CD14-positive monocyte (primary cell): ENCODE data around the gene TMEM132C. TPM values are rescaled to one million over a fixed set of nuclear protein-coding genes. Genes with fewer than 3 reads are reported as not detected.

Experiments used
- DNase-seq, 3 donors: peaks; one replicate each; pipeline ENCODE4 v3.0.0-alpha.2; 2011 to 2022
- H2AFZ ChIP-seq: 2 replicates; pipeline ENCODE4 v1.6.0; 2012; ENCODE audit warnings: mild to moderate bottlenecking, low read depth, low read length, inconsistent platforms; ENCODE audit not compliant: insufficient read depth, poor library complexity, severe bottlenecking
- H3K27ac ChIP-seq, 2 donors: 1 replicate in 1 of 2; 2 replicates in 1 of 2; pipeline ENCODE4 v1.5.1; 2012 to 2013; ENCODE audit warnings: low read length in 2 of 2, control low read depth in 1 of 2, inconsistent platforms in 1 of 2, low read depth in 1 of 2, mild to moderate bottlenecking in 1 of 2
- H3K27me3 ChIP-seq, 2 donors: one replicate each; pipeline versions ENCODE4 v1.6.0 to v1.6.1; 2011 to 2013; ENCODE audit warnings: low read length in 2 of 2; ENCODE audit not compliant: control insufficient read depth in 2 of 2, insufficient read depth in 2 of 2
- H3K36me3 ChIP-seq, 2 donors: replicated peaks in 1 of 2; 1 replicate in 1 of 2; 2 replicates in 1 of 2; pipeline versions ENCODE4 v1.5.1 to v1.6.1; 2012 to 2013; ENCODE audit warnings: low read length in 2 of 2, control low read depth in 1 of 2, inconsistent platforms in 1 of 2, mild to moderate bottlenecking in 1 of 2; ENCODE audit not compliant: insufficient read depth in 2 of 2, control insufficient read depth in 1 of 2
- H3K4me1 ChIP-seq, 2 donors: 1 replicate in 1 of 2; 2 replicates in 1 of 2; pipeline versions ENCODE4 v1.5.1 to v1.6.1; 2012 to 2013; ENCODE audit warnings: low read length in 2 of 2, control low read depth in 1 of 2, inconsistent platforms in 1 of 2, mild to moderate bottlenecking in 1 of 2, moderate library complexity in 1 of 2; ENCODE audit not compliant: insufficient read depth in 2 of 2, control insufficient read depth in 1 of 2
- H3K4me2 ChIP-seq: replicated peaks from 2 replicates; pipeline ENCODE3; 2012; ENCODE audit warnings: low read length, moderate library complexity, mild to moderate bottlenecking; ENCODE audit not compliant: poor library complexity, severe bottlenecking; ENCODE audit errors: extremely low read depth
- H3K4me3 ChIP-seq, 3 experiments: fragments of 200-600 bp in 1 of 3; sonication (generic) in 1 of 3; replicated peaks in 1 of 3; 1 replicate in 2 of 3; 2 replicates in 1 of 3; pipeline ENCODE4 v1.5.1; 2011 to 2013; ENCODE audit warnings: low read length in 3 of 3, mild to moderate bottlenecking in 3 of 3, control low read depth in 2 of 3, low read depth in 2 of 3, inconsistent platforms in 1 of 3, moderate library complexity in 1 of 3
- H3K79me2 ChIP-seq: 2 replicates; pipeline ENCODE4 v1.6.0; 2012; ENCODE audit warnings: mild to moderate bottlenecking, control low read depth, inconsistent platforms, low read length, moderate library complexity; ENCODE audit not compliant: insufficient read depth
- H3K9ac ChIP-seq: 2 replicates; pipeline ENCODE4 v1.6.0; 2017; ENCODE audit warnings: low read length, mild to moderate bottlenecking; ENCODE audit not compliant: insufficient read depth, poor library complexity, severe bottlenecking
- H3K9me3 ChIP-seq, 2 donors: replicated peaks in 1 of 2; 1 replicate in 1 of 2; 2 replicates in 1 of 2; pipeline versions ENCODE4 v1.5.1 to v1.6.1; 2012 to 2013; ENCODE audit warnings: low read length in 2 of 2, control low read depth in 1 of 2; ENCODE audit not compliant: control insufficient read depth in 1 of 2, insufficient read depth in 1 of 2
- H4K20me1 ChIP-seq: 2 replicates; pipeline ENCODE4 v1.6.0; 2012; ENCODE audit warnings: mild to moderate bottlenecking, low read length, control low read depth, moderate library complexity; ENCODE audit not compliant: insufficient read depth
- H3K27ac Mint-ChIP-seq, 7 donors: one replicate each; pipeline ENCODE4 v1.8.0; 2020; ENCODE audit warnings: mild to moderate bottlenecking in 7 of 7, mixed read lengths in 7 of 7, moderate library complexity in 6 of 7, inconsistent platforms in 2 of 7
- H3K27me3 Mint-ChIP-seq, 3 donors: one replicate each; pipeline ENCODE4 v1.8.0; 2021 to 2022; ENCODE audit warnings: low read depth in 3 of 3, mild to moderate bottlenecking in 3 of 3, mixed read lengths in 3 of 3, moderate library complexity in 3 of 3, inconsistent platforms in 1 of 3
- H3K36me3 Mint-ChIP-seq, 2 donors: one replicate each; pipeline ENCODE4 v1.8.0; 2020; ENCODE audit warnings: mixed read lengths in 2 of 2, inconsistent platforms in 1 of 2, mild to moderate bottlenecking in 1 of 2
- H3K4me1 Mint-ChIP-seq: one replicate; pipeline ENCODE4 v1.8.0; 2020; ENCODE audit warnings: mild to moderate bottlenecking, mixed read lengths
- H3K4me3 Mint-ChIP-seq, 2 donors: one replicate each; pipeline ENCODE4 v1.8.0; 2020; ENCODE audit warnings: mild to moderate bottlenecking in 2 of 2, mixed read lengths in 2 of 2, moderate library complexity in 1 of 2
- H3K9me3 Mint-ChIP-seq, 7 donors: one replicate each; pipeline ENCODE4 v1.8.0; 2020 to 2022; ENCODE audit warnings: mixed read lengths in 7 of 7, mild to moderate bottlenecking in 6 of 7, moderate library complexity in 6 of 7, inconsistent platforms in 2 of 7
- WGBS: methylation state at CpG from one replicate; pipeline ENCODE4 v1.1.5; 2013; ENCODE audit warnings: missing lambda C conversion rate; ENCODE audit not compliant: insufficient coverage; 5-methylcytosine and 5-hydroxymethylcytosine counted together
- intact Hi-C, 2 donors: fragments of 100-400 bp; cut with micrococcal nuclease; formaldehyde crosslinking; loops; one replicate each; pipeline versions ENCODE4 v1.15.0 to v1.15.1; 2023
- polyA plus RNA-seq, 3 donors: library from polyadenylated mRNA; depleted of rRNA in 1 of 3; unstranded in 2 of 3; stranded (reverse) in 1 of 3; fragments of 300-500 nt in 2 of 3; fragments of >200 nt in 1 of 3; fragmentation: Illumina TruSeq in 2 of 3; gene quantifications; 1 replicate in 2 of 3; 2 replicates in 1 of 3; pipeline ENCODE4 v1.2.3, GENCODE V29; 2012 to 2021
- TF ChIP-seq, protein P1 (sequence below): fragments of 200-600 bp; IDR thresholded peaks from one replicate; pipeline ENCODE4 v1.8.0; 2022; ENCODE audit warnings: antibody characterized with exemption, mild to moderate bottlenecking

TMEM132C gene
- polyA plus RNA-seq, 3 donors = not detected

DNA sequence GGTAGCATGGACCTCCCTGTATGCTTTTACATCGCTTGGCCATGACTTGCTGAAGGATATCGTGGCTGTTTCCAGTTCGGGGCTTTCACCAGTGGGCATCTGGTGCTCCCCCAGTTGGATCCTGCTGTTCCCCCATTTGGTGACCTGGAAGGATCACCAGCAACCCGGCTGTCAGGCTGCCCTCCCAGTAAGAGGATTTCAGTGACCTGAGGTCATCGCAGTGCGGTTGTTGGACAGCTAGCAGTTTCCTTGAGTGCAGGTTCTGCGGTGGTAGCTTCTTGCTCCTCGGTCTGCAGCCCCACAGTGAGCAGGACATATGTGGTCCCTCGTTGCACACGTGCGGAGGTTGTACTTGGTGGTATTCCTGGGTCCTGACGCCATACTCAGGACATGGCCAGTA lies 58.7 kb downstream of the TMEM132C start:
- Histone ChIP-seq H3K4me1 (no peaks in the 10 kb centered on the region), H3K9me3 (peaks cover 7 to 11% of the 10 kb centered on the region in 2 donors), H2AFZ (no peak overlapping the region), H3K4me3 (no peak overlapping the region), H3K79me2 (no peaks in the 10 kb centered on the region), H3K27ac (no peak overlapping the region), H3K9ac (no peak overlapping the region), H4K20me1 (no peaks in the 10 kb centered on the region), H3K36me3 (no peaks in the 10 kb centered on the region), H3K4me2 (no peak overlapping the region), H3K27me3 (no peaks in the 10 kb centered on the region)
- Mint-ChIP-seq H3K4me1 (no peaks in the 10 kb centered on the region), H3K36me3 (no peaks in the 10 kb centered on the region), H3K4me3 (no peak overlapping the region), H3K9me3 (peaks cover 0 to 18% (median 5%) of the 10 kb centered on the region in 7 donors), H3K27ac (no peak overlapping the region), H3K27me3 (peaks cover 1 to 5% (median 2%) of the 10 kb centered on the region in 3 donors)
- 96% methylated on average over 12 of the region's 12 CpGs for WGBS
- no peak for DNase-seq
- intact Hi-C loops = no loop called here
- TF ChIP-seq, protein P1, sequence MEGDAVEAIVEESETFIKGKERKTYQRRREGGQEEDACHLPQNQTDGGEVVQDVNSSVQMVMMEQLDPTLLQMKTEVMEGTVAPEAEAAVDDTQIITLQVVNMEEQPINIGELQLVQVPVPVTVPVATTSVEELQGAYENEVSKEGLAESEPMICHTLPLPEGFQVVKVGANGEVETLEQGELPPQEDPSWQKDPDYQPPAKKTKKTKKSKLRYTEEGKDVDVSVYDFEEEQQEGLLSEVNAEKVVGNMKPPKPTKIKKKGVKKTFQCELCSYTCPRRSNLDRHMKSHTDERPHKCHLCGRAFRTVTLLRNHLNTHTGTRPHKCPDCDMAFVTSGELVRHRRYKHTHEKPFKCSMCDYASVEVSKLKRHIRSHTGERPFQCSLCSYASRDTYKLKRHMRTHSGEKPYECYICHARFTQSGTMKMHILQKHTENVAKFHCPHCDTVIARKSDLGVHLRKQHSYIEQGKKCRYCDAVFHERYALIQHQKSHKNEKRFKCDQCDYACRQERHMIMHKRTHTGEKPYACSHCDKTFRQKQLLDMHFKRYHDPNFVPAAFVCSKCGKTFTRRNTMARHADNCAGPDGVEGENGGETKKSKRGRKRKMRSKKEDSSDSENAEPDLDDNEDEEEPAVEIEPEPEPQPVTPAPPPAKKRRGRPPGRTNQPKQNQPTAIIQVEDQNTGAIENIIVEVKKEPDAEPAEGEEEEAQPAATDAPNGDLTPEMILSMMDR = no peak

DNA sequence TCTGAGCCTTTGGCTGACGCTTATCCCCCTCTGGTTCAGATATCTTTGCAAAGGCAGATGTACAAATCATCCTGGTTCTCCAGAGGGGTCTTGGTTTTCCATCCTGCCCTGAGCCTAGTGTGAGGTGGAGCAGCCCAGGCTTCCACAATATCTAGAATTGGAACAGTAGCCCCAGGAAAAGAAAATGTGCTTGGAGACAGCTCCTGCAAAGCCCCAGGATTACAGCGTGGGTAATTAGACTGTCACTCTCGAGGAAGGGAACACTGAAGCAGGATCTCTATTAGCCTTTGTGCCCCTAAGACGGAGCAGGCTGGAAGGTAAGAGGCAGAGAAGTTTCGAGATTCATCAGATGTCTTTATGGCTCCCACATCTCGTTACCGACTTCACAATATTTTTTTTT lies 59.4 kb downstream of the TMEM132C start:
- H3K27me3 ChIP-seq = no peaks in the 10 kb centered on the region

More for the DNA sequence above, 59.4 kb downstream of the TMEM132C start:
- TF ChIP-seq, protein P1 = no peak
- Histone ChIP-seq H3K79me2 (no peaks in the 10 kb centered on the region), H3K9me3 (peaks cover 7 to 11% of the 10 kb centered on the region in 2 donors), H3K36me3 (no peaks in the 10 kb centered on the region), H3K4me3 (no peak overlapping the region), H3K27ac (no peak overlapping the region), H3K4me1 (no peaks in the 10 kb centered on the region), H4K20me1 (no peaks in the 10 kb centered on the region), H3K9ac (no peak overlapping the region), H3K4me2 (no peak overlapping the region), H2AFZ (no peak overlapping the region)
- Mint-ChIP-seq H3K4me3 (peak overlapping the region in 1 of 2 donors; percentile 40), H3K27ac (no peak overlapping the region), H3K9me3 (peaks cover 0 to 18% (median 5%) of the 10 kb centered on the region in 7 donors), H3K27me3 (peaks cover 1 to 2% (median 2%) of the 10 kb centered on the region in 3 donors), H3K36me3 (no peaks in the 10 kb centered on the region), H3K4me1 (no peaks in the 10 kb centered on the region)
- 58% methylated on average over 3 of the region's 7 CpGs for WGBS
- intact Hi-C loops = no loop called here
- DNase-seq = no peak
